ENCODE data around the gene SLC45A2. TPM values are rescaled to one million over a fixed set of nuclear protein-coding genes. Genes with fewer than 3 reads are reported as not detected.
"Not testable (repeated sequence)": the region's sequence is repeated elsewhere in the genome, so short reads cannot be mapped to it uniquely, and the experiment has no call there.

SLC45A2 gene
- total and polyA plus RNA-seq, 4 donors: 0.36 to 0.54 TPM; not detected in 2

- no peak for ATAC-seq (ENCODE audit: low FRiP score)
- Histone ChIP-seq H3K36me3 (ENCODE audit: control insufficient read depth in 1 of 2, insufficient read depth in 2 of 2, low read length in 1 of 2) (no peaks in the 10 kb centered on the region), H3K4me3 (ENCODE audit: low read length in 2 of 2) (no peak overlapping the region), H3K9me3 (ENCODE audit: control insufficient read depth, low read length) (no peaks in the 10 kb centered on the region), H3K27me3 (ENCODE audit: control insufficient read depth in 1 of 2, insufficient read depth in 2 of 2, low read length in 1 of 2) (no peaks in the 10 kb centered on the region), H3K4me1 (ENCODE audit: control insufficient read depth in 1 of 2, insufficient read depth in 2 of 2, low read length in 2 of 2) (no peaks in the 10 kb centered on the region), H3K27ac (ENCODE audit: low read depth in 1 of 2, low read length in 2 of 2) (no peak overlapping the region)
- intact Hi-C loops (cut with DNase I): no loop called here
- 87 to 91% methylated on average over 3 of the region's 3 CpGs for WGBS, 2 donors
- no peak for DNase-seq
Observed at GRCh38 chr5:33968211-33969005, 16.1 kb downstream of the SLC45A2 start.

- intact Hi-C loops (cut with DNase I): no loop called here
- no peak for ATAC-seq (ENCODE audit: low FRiP score)
- 72 to 73% methylated on average over 2 of the region's 2 CpGs for WGBS, 2 donors
Observed at GRCh38 chr5:33966805-33967204, 17.7 kb downstream of the SLC45A2 start.

GRCh38 chr5:33964132-33964700 lies 20.3 kb downstream of the SLC45A2 start:
- Histone ChIP-seq H3K27me3 (ENCODE audit: control insufficient read depth in 1 of 2, insufficient read depth in 2 of 2, low read length in 1 of 2) (no peaks in the 10 kb centered on the region), H3K9me3 (ENCODE audit: control insufficient read depth, low read length) (no peaks in the 10 kb centered on the region), H3K27ac (ENCODE audit: low read depth in 1 of 2, low read length in 2 of 2) (no peak overlapping the region), H3K36me3 (ENCODE audit: control insufficient read depth in 1 of 2, insufficient read depth in 2 of 2, low read length in 1 of 2) (no peaks in the 10 kb centered on the region), H3K4me3 (ENCODE audit: low read length in 2 of 2) (no peak overlapping the region), H3K4me1 (ENCODE audit: control insufficient read depth in 1 of 2, insufficient read depth in 2 of 2, low read length in 2 of 2) (no peaks in the 10 kb centered on the region)
- no peak for DNase-seq
- WGBS, 2 donors: 85 to 88% methylated on average over 2 of the region's 2 CpGs
- intact Hi-C loops (cut with DNase I): no loop called here
- no peak for ATAC-seq (ENCODE audit: low FRiP score)

More at GRCh38 chr5:33966805-33967204, 17.7 kb downstream of the SLC45A2 start:
- DNase-seq: no peak
- Histone ChIP-seq H3K27ac (ENCODE audit: low read depth in 1 of 2, low read length in 2 of 2) (no peak overlapping the region), H3K4me1 (ENCODE audit: control insufficient read depth in 1 of 2, insufficient read depth in 2 of 2, low read length in 2 of 2) (no peaks in the 10 kb centered on the region), H3K4me3 (ENCODE audit: low read length in 2 of 2) (no peak overlapping the region), H3K27me3 (ENCODE audit: control insufficient read depth in 1 of 2, insufficient read depth in 2 of 2, low read length in 1 of 2) (no peaks in the 10 kb centered on the region), H3K9me3 (ENCODE audit: control insufficient read depth, low read length) (no peaks in the 10 kb centered on the region), H3K36me3 (ENCODE audit: control insufficient read depth in 1 of 2, insufficient read depth in 2 of 2, low read length in 1 of 2) (no peaks in the 10 kb centered on the region)

GRCh38 chr5:33958176-33958575 lies 26.3 kb downstream of the SLC45A2 start:
- Histone ChIP-seq H3K4me3 (ENCODE audit: low read length in 2 of 2) (no peak overlapping the region), H3K9me3 (ENCODE audit: control insufficient read depth, low read length) (peaks cover 6% of the 10 kb centered on the region), H3K4me1 (ENCODE audit: control insufficient read depth in 1 of 2, insufficient read depth in 2 of 2, low read length in 2 of 2) (no peaks in the 10 kb centered on the region), H3K27ac (ENCODE audit: low read depth in 1 of 2, low read length in 2 of 2) (no peak overlapping the region), H3K36me3 (ENCODE audit: control insufficient read depth in 1 of 2, insufficient read depth in 2 of 2, low read length in 1 of 2) (no peaks in the 10 kb centered on the region), H3K27me3 (ENCODE audit: control insufficient read depth in 1 of 2, insufficient read depth in 2 of 2, low read length in 1 of 2) (no peaks in the 10 kb centered on the region)
- ATAC-seq (ENCODE audit: low FRiP score) (no peak), DNase-seq (no peak)
- intact Hi-C loops (cut with DNase I): no loop called here
- 63 to 70% methylated on average over 2 of the region's 2 CpGs for WGBS, 2 donors

GRCh38 chr5:33957577-33958150 lies 26.8 kb downstream of the SLC45A2 start:
- Histone ChIP-seq H3K27me3 (ENCODE audit: control insufficient read depth in 1 of 2, insufficient read depth in 2 of 2, low read length in 1 of 2) (no peaks in the 10 kb centered on the region), H3K4me3 (ENCODE audit: low read length in 2 of 2) (no peak overlapping the region), H3K36me3 (ENCODE audit: control insufficient read depth in 1 of 2, insufficient read depth in 2 of 2, low read length in 1 of 2) (no peaks in the 10 kb centered on the region), H3K9me3 (ENCODE audit: control insufficient read depth, low read length) (peaks cover 6% of the 10 kb centered on the region), H3K27ac (ENCODE audit: low read depth in 1 of 2, low read length in 2 of 2) (no peak overlapping the region), H3K4me1 (ENCODE audit: control insufficient read depth in 1 of 2, insufficient read depth in 2 of 2, low read length in 2 of 2) (no peaks in the 10 kb centered on the region)
- DNase-seq: no peak
- intact Hi-C loops (cut with DNase I): no loop called here
- no peak for ATAC-seq (ENCODE audit: low FRiP score)
- WGBS, 2 donors: 55 to 63% methylated on average over 2 of the region's 2 CpGs

GRCh38 chr5:33952175-33952574 lies 32.3 kb downstream of the SLC45A2 start:
- not testable (repeated sequence) for ATAC-seq (ENCODE audit: low FRiP score); H3K4me1 ChIP-seq (ENCODE audit: control insufficient read depth in 1 of 2, insufficient read depth in 2 of 2, low read length in 2 of 2)

GRCh38 chr5:33944543-33945132 lies 39.9 kb downstream of the SLC45A2 start:
- peaks cover 3% of the 10 kb centered on the region for H3K9me3 ChIP-seq (ENCODE audit: control insufficient read depth, low read length)
- intact Hi-C loops (cut with DNase I): no loop called here
- H3K27ac ChIP-seq (ENCODE audit: low read depth in 1 of 2, low read length in 2 of 2): no peak overlapping the region
- H3K4me3 ChIP-seq (ENCODE audit: low read length in 2 of 2): no peak overlapping the region
- ATAC-seq (ENCODE audit: low FRiP score): no peak
- no peaks in the 10 kb centered on the region for H3K4me1 ChIP-seq (ENCODE audit: control insufficient read depth in 1 of 2, insufficient read depth in 2 of 2, low read length in 2 of 2)
- 85 to 86% methylated on average over 12 of the region's 12 CpGs for WGBS, 2 donors
- no peaks in the 10 kb centered on the region for H3K27me3 ChIP-seq (ENCODE audit: control insufficient read depth in 1 of 2, insufficient read depth in 2 of 2, low read length in 1 of 2)
- DNase-seq: no peak
- no peaks in the 10 kb centered on the region for H3K36me3 ChIP-seq (ENCODE audit: control insufficient read depth in 1 of 2, insufficient read depth in 2 of 2, low read length in 1 of 2)

More at GRCh38 chr5:33952175-33952574, 32.3 kb downstream of the SLC45A2 start:
- 77 to 93% methylated on average over 4 to 5 of the region's 5 CpGs for WGBS, 2 donors
- intact Hi-C loops (cut with DNase I); DNase-seq; H3K4me3 ChIP-seq (ENCODE audit: low read length in 2 of 2); H3K27me3 ChIP-seq (ENCODE audit: control insufficient read depth in 1 of 2, insufficient read depth in 2 of 2, low read length in 1 of 2); H3K36me3 ChIP-seq (ENCODE audit: control insufficient read depth in 1 of 2, insufficient read depth in 2 of 2, low read length in 1 of 2); H3K9me3 ChIP-seq (ENCODE audit: control insufficient read depth, low read length); H3K27ac ChIP-seq (ENCODE audit: low read depth in 1 of 2, low read length in 2 of 2): not testable (repeated sequence)

- ATAC-seq (ENCODE audit: low FRiP score): no peak
- no peak overlapping the region for H3K4me3 ChIP-seq (ENCODE audit: low read length in 2 of 2)
- H3K27me3 ChIP-seq (ENCODE audit: control insufficient read depth in 1 of 2, insufficient read depth in 2 of 2, low read length in 1 of 2): no peaks in the 10 kb centered on the region
- H3K36me3 ChIP-seq (ENCODE audit: control insufficient read depth in 1 of 2, insufficient read depth in 2 of 2, low read length in 1 of 2): no peaks in the 10 kb centered on the region
- peaks cover 3% of the 10 kb centered on the region for H3K9me3 ChIP-seq (ENCODE audit: control insufficient read depth, low read length)
- H3K27ac ChIP-seq (ENCODE audit: low read depth in 1 of 2, low read length in 2 of 2): no peak overlapping the region
- WGBS, 2 donors: 86 to 87% methylated on average over 5 of the region's 5 CpGs
- intact Hi-C loops (cut with DNase I): no loop called here
- DNase-seq: no peak
- H3K4me1 ChIP-seq (ENCODE audit: control insufficient read depth in 1 of 2, insufficient read depth in 2 of 2, low read length in 2 of 2): no peaks in the 10 kb centered on the region
Observed at GRCh38 chr5:33941090-33941489, 43.4 kb downstream of the SLC45A2 start.

Measured in aorta (tissue), 5 donors.